ENCODE results near the gene ACTG2. TPM values are rescaled to one million over a fixed set of nuclear protein-coding genes. Genes with fewer than 3 reads are reported as not detected.

The ACTG2 gene
- total and polyA plus RNA-seq, 2 donors (not counting 1 experiment from before 2014, with no cell fraction given): not detected

- Histone ChIP-seq H2AFZ (ENCODE audit: insufficient read depth, low read depth, low read length, poor library complexity, severe bottlenecking) (no peak overlapping the region), H4K20me1 (ENCODE audit: control insufficient read depth, insufficient read depth, low read length, poor library complexity, severe bottlenecking) (no peaks in the 10 kb centered on the region), H3K9me3 (ENCODE audit: control extremely low read depth in 1 of 3, control insufficient read depth in 2 of 3, insufficient read depth in 1 of 3, low read length in 2 of 3) (peaks cover 0 to 3% (median 2%) of the 10 kb centered on the region in 3 donors), H3K27ac (ENCODE audit: low read length in 2 of 2) (no peak overlapping the region), H3K79me2 (ENCODE audit: control insufficient read depth, insufficient read depth, low read length) (no peaks in the 10 kb centered on the region), H3K4me1 (ENCODE audit: control insufficient read depth in 2 of 2, insufficient read depth in 2 of 2, low read length in 2 of 2) (no peaks in the 10 kb centered on the region), H3K4me3 (ENCODE audit: control extremely low read depth in 1 of 5, extremely low read depth in 1 of 5, insufficient read depth in 1 of 5, low read depth in 2 of 5, low read length in 4 of 5) (no peak overlapping the region), H3K27me3 (replicated peaks in 1 of 4; ENCODE audit: control extremely low read depth in 1 of 4, control insufficient read depth in 3 of 4, insufficient read depth in 4 of 4, low read length in 3 of 4) (no peaks in the 10 kb centered on the region), H3K4me2 (replicated peaks; ENCODE audit: low read depth, low read length, poor library complexity, severe bottlenecking) (no peak overlapping the region), H3K36me3 (replicated peaks in 1 of 2; ENCODE audit: control extremely low read depth in 1 of 2, control insufficient read depth in 1 of 2, extremely low read depth in 1 of 2, insufficient read depth in 2 of 2, low read length in 1 of 2) (peaks cover 6 to 18% of the 10 kb centered on the region in 2 experiments), H3K9ac (ENCODE audit: low read length) (no peak overlapping the region)
- no peak for TF ChIP-seq CTCF (IDR thresholded peaks at IDR 0.05)
- TF ChIP-seq EZH2 (IDR thresholded peaks at IDR 0.05; ENCODE audit: borderline replicate concordance, insufficient read depth, low read depth, low read length, poor library complexity, severe bottlenecking): no peak
- Mint-ChIP-seq H3K27ac (no peak overlapping the region), H3K9me3 (ENCODE audit: insufficient read depth) (peaks cover 3% of the 10 kb centered on the region), H3K4me1 (peaks cover 1% of the 10 kb centered on the region), H3K27me3 (no peaks in the 10 kb centered on the region), H3K4me3 (no peak overlapping the region)
- ChIA-PET POLR2A (no interaction called here), CTCF (no interaction called here)
- DNase-seq (no peak), ATAC-seq (ENCODE audit: low read depth) (no peak)
- intact Hi-C loops (cut with micrococcal nuclease): no loop called here
- 97% methylated on average over 10 of the region's 12 CpGs for WGBS (ENCODE audit: insufficient coverage)
These were observed 69.2 kb downstream of the ACTG2 start for GRCh38 chr2:73961823-73962615.

- no peak for ATAC-seq (ENCODE audit: low read depth)
- WGBS (ENCODE audit: insufficient coverage): 67% methylated on average over 3 of the region's 5 CpGs
- H3K36me3 ChIP-seq (replicated peaks in 1 of 2; ENCODE audit: control extremely low read depth in 1 of 2, control insufficient read depth in 1 of 2, extremely low read depth in 1 of 2, insufficient read depth in 2 of 2, low read length in 1 of 2): peaks cover 5 to 18% of the 10 kb centered on the region in 2 experiments
- H3K4me3 ChIP-seq (ENCODE audit: control extremely low read depth in 1 of 5, extremely low read depth in 1 of 5, insufficient read depth in 1 of 5, low read depth in 2 of 5, low read length in 4 of 5): no peak overlapping the region
- TF ChIP-seq EZH2 (IDR thresholded peaks at IDR 0.05; ENCODE audit: borderline replicate concordance, insufficient read depth, low read depth, low read length, poor library complexity, severe bottlenecking): no peak
- TF ChIP-seq CTCF (IDR thresholded peaks at IDR 0.05): no peak
- H3K4me1 ChIP-seq (ENCODE audit: control insufficient read depth in 2 of 2, insufficient read depth in 2 of 2, low read length in 2 of 2): no peaks in the 10 kb centered on the region
- H3K4me2 ChIP-seq (replicated peaks; ENCODE audit: low read depth, low read length, poor library complexity, severe bottlenecking): no peak overlapping the region
- Mint-ChIP-seq H3K9me3 (ENCODE audit: insufficient read depth) (peaks cover 3% of the 10 kb centered on the region), H3K27ac (no peak overlapping the region), H3K4me3 (no peak overlapping the region), H3K27me3 (no peaks in the 10 kb centered on the region), H3K4me1 (peaks cover 1% of the 10 kb centered on the region)
- H4K20me1 ChIP-seq (ENCODE audit: control insufficient read depth, insufficient read depth, low read length, poor library complexity, severe bottlenecking): no peaks in the 10 kb centered on the region
- POLR2A ChIA-PET: no interaction called here
- H3K27me3 ChIP-seq (replicated peaks in 1 of 4; ENCODE audit: control extremely low read depth in 1 of 4, control insufficient read depth in 3 of 4, insufficient read depth in 4 of 4, low read length in 3 of 4): no peaks in the 10 kb centered on the region
- no peak for DNase-seq
- intact Hi-C loops (cut with micrococcal nuclease): no loop called here
- H2AFZ ChIP-seq (ENCODE audit: insufficient read depth, low read depth, low read length, poor library complexity, severe bottlenecking): no peak overlapping the region
- peaks cover 0 to 3% (median 2%) of the 10 kb centered on the region in 3 donors for H3K9me3 ChIP-seq (ENCODE audit: control extremely low read depth in 1 of 3, control insufficient read depth in 2 of 3, insufficient read depth in 1 of 3, low read length in 2 of 3)
- no peak overlapping the region for H3K27ac ChIP-seq (ENCODE audit: low read length in 2 of 2)
- CTCF ChIA-PET: no interaction called here
- no peaks in the 10 kb centered on the region for H3K79me2 ChIP-seq (ENCODE audit: control insufficient read depth, insufficient read depth, low read length)
- H3K9ac ChIP-seq (ENCODE audit: low read length): no peak overlapping the region
These were observed 70.0 kb downstream of the ACTG2 start for GRCh38 chr2:73962798-73963197.

Measured in B cell (primary cell).